ENCODE measurements around the gene SH2D6.
A peak's percentile ranks its signal among the peaks of the same experiment; 100 is the strongest.

SH2D6 gene

DNA sequence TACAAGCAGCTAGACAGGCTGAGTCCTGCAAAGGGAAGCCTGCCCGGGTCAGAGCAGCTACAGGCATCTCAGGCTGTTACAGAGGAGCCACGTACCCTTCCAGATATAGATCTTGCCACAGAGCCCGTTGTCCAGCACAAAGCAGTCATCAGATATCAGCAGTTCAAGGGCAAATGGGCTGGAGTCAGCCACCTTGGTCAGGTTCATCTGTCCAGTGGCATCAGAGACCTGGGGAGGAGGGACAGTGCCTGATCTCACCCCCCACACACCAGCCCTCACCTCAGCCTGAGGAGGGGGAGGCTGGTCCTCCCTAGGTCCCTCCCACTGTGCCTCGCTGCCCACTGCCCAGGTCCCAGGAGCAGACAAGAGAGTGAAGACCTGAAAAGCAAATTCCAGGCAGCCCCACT is 20.6 kb upstream of the SH2D6 start:
- Histone ChIP-seq H3K4me1 (ENCODE audit: control insufficient read depth in 2 of 2, insufficient read depth in 2 of 2, low read length in 2 of 2) (no peaks in the 10 kb centered on the region), H3K9ac (ENCODE audit: low read depth in 1 of 2, low read length in 2 of 2) (no peak overlapping the region), H3K4me3 (ENCODE audit: low read length in 2 of 2) (no peak overlapping the region), H3K9me3 (ENCODE audit: control insufficient read depth in 2 of 2, low read length in 2 of 2) (no peaks in the 10 kb centered on the region), H3K27ac (ENCODE audit: low read depth in 2 of 2, low read length in 2 of 2) (no peak overlapping the region), H3K27me3 (ENCODE audit: control insufficient read depth in 2 of 2, insufficient read depth in 2 of 2, low read length in 2 of 2) (no peaks in the 10 kb centered on the region), H3K36me3 (ENCODE audit: control insufficient read depth in 2 of 2, insufficient read depth in 2 of 2, low read length in 2 of 2) (peaks cover 41 to 44% of the 10 kb centered on the region in 2 donors)

DNA sequence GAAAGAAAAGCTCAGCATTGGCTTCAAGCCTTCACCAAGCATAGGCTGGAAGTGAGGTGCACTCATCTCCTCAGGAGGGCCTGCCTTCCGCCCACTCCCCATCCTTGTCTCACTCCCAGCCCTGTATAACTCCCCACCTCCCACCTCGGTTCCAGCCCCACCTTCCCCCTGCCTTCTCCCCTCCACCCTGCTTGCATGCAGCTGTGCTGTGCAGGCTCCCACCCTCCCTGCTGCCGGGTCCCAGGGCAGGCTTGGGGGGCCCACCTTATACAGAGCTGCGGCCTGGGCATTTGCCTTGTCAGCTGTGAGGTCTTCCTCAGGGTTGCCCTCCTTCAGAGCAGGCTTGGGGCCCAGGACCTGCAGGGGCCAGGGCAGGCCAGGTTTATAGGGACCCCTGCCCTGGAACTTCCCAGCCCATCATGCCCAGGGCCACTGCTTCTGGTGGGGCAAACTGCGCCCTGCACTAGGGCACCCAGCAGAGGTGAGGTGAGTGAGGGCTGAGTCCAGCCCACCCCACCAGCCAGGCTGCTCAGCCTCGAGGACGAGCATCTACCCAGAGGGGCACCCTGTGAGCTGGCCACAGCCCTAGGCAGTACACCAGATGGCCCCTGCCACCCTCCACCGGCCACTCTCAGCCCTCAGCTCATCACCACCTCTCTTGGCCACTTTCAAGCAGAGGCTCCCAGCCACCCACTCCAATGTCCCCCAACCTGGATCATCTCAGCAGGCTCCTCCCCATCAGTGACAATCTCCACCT is 19.9 kb upstream of the SH2D6 start:
- Histone ChIP-seq H3K36me3 (ENCODE audit: control insufficient read depth in 2 of 2, insufficient read depth in 2 of 2, low read length in 2 of 2) (peaks cover 41 to 44% of the 10 kb centered on the region in 2 donors), H3K9me3 (ENCODE audit: control insufficient read depth in 2 of 2, low read length in 2 of 2) (no peaks in the 10 kb centered on the region), H3K27ac (ENCODE audit: low read depth in 2 of 2, low read length in 2 of 2) (no peak overlapping the region), H3K4me1 (ENCODE audit: control insufficient read depth in 2 of 2, insufficient read depth in 2 of 2, low read length in 2 of 2) (no peaks in the 10 kb centered on the region), H3K4me3 (ENCODE audit: low read length in 2 of 2) (no peak overlapping the region), H3K27me3 (ENCODE audit: control insufficient read depth in 2 of 2, insufficient read depth in 2 of 2, low read length in 2 of 2) (no peaks in the 10 kb centered on the region), H3K9ac (ENCODE audit: low read depth in 1 of 2, low read length in 2 of 2) (no peak overlapping the region)

DNA sequence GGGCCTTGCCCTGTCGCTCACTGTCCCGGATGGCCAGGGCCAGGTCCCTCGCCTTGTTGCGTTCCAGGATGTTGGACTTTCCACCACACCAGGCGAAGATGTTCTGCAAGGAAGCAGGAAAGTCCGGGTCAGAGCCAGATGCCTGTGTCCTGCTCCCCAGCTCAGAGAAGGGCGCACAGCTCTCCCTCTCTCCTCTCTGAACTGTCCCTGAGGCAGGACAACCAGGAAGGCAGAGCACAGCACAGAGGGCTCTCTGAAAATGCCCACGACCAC is 19.4 kb upstream of the SH2D6 start:
- Histone ChIP-seq H3K9me3 (ENCODE audit: control insufficient read depth in 2 of 2, low read length in 2 of 2) (no peaks in the 10 kb centered on the region), H3K27ac (ENCODE audit: low read depth in 2 of 2, low read length in 2 of 2) (no peak overlapping the region), H3K9ac (ENCODE audit: low read depth in 1 of 2, low read length in 2 of 2) (no peak overlapping the region), H3K27me3 (ENCODE audit: control insufficient read depth in 2 of 2, insufficient read depth in 2 of 2, low read length in 2 of 2) (no peaks in the 10 kb centered on the region), H3K36me3 (ENCODE audit: control insufficient read depth in 2 of 2, insufficient read depth in 2 of 2, low read length in 2 of 2) (peaks cover 39 to 40% of the 10 kb centered on the region in 2 donors), H3K4me1 (ENCODE audit: control insufficient read depth in 2 of 2, insufficient read depth in 2 of 2, low read length in 2 of 2) (no peaks in the 10 kb centered on the region), H3K4me3 (ENCODE audit: low read length in 2 of 2) (no peak overlapping the region)

DNA sequence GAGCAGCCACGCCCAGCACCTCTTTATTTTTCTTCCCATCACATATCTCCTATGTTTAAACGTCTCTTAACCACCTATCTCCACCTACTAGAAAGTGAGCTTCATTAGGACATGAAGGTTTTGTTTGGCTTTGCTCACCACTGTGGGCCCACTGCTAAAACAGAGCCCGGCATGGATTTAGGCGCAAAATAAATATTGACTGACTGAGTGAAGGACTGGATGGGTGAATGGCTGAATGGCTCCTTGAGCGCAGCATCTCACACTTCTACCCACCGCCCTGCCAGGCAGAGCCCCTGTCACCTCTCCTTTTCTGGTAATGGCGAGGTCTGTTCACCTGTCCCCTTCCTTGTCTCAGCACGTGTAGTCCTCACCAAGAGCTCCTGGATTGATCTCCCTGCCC is 18.5 kb upstream of the SH2D6 start:
- Histone ChIP-seq H3K36me3 (ENCODE audit: control insufficient read depth in 2 of 2, insufficient read depth in 2 of 2, low read length in 2 of 2) (peaks cover 32 to 33% of the 10 kb centered on the region in 2 donors), H3K4me1 (ENCODE audit: control insufficient read depth in 2 of 2, insufficient read depth in 2 of 2, low read length in 2 of 2) (no peaks in the 10 kb centered on the region), H3K9ac (ENCODE audit: low read depth in 1 of 2, low read length in 2 of 2) (no peak overlapping the region), H3K27ac (ENCODE audit: low read depth in 2 of 2, low read length in 2 of 2) (no peak overlapping the region), H3K4me3 (ENCODE audit: low read length in 2 of 2) (no peak overlapping the region), H3K27me3 (ENCODE audit: control insufficient read depth in 2 of 2, insufficient read depth in 2 of 2, low read length in 2 of 2) (no peaks in the 10 kb centered on the region), H3K9me3 (ENCODE audit: control insufficient read depth in 2 of 2, low read length in 2 of 2) (no peaks in the 10 kb centered on the region)

DNA sequence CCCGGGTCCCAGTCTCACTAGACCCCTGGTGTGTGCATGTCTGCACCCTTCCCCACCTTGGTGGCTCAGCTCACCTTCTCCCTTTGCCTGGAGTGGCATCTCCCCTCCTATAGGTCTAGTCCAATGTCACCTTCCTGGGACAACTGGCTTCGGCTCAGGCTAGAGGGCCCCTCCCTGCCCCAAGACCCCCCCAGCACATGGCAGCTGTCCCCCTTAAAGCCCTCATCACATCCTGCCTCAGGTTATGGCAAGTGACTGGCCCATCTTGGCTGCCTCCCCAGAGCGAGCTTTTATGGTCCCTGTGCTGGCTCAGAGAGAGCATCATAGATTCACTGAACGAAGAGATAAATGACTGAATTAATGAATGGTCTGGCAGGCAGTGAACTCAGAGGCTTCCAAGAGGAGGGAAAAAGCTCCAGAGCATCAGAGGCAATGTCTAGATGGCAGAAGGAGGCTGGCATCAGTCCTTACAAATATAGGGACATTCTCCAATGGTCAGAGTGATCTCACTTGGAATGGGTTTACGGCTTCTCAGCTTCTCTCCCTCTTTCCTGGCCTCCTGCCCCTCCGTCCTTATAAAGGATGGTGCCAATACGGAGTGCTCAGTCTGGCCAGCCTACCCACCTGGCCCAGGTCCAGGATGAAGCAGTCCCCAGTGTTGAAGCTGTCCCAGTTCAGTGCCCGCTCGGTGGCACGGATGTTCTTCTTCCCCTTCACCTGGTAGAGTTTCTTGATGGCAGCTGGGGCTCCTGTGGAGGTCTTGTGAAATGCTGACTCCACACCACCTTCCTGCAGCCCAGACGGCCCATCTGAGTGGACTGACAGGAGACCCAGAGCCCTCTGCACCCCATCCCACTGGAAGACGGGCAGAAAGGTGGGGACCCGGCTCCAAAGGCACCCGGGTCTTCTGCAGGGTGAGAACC is 17.7 kb upstream of the SH2D6 start:
- no peaks in the 10 kb centered on the region for H3K27me3 ChIP-seq (ENCODE audit: control insufficient read depth in 2 of 2, insufficient read depth in 2 of 2, low read length in 2 of 2)
- no peak overlapping the region for H3K4me3 ChIP-seq (ENCODE audit: low read length in 2 of 2)
- H3K9ac ChIP-seq (ENCODE audit: low read depth in 1 of 2, low read length in 2 of 2), result no peak overlapping the region
- H3K4me1 ChIP-seq (ENCODE audit: control insufficient read depth in 2 of 2, insufficient read depth in 2 of 2, low read length in 2 of 2), result peaks cover 0 to under 1% of the 10 kb centered on the region in 2 donors
- peaks cover 28 to 33% of the 10 kb centered on the region in 2 donors for H3K36me3 ChIP-seq (ENCODE audit: control insufficient read depth in 2 of 2, insufficient read depth in 2 of 2, low read length in 2 of 2)
- H3K27ac ChIP-seq (ENCODE audit: low read depth in 2 of 2, low read length in 2 of 2), result no peak overlapping the region
- no peaks in the 10 kb centered on the region for H3K9me3 ChIP-seq (ENCODE audit: control insufficient read depth in 2 of 2, low read length in 2 of 2)

DNA sequence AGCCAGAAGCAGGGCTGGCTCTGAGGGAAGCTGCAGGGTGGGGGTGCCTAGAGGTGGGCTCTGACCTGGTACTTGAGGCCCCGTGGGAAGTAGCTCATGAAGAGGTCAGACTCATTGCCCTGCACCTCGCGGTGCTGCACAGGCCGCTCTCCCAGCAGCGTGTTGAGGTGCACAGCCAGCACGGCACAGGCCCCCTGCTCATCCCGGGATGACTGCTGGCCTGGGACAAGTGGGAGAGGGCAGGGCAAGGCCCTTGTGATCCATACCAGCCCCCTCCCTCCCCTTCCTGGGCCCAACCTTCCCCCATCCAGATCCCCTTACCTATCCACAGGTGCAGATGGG is 17.1 kb upstream of the SH2D6 start:
- Histone ChIP-seq H3K36me3 (ENCODE audit: control insufficient read depth in 2 of 2, insufficient read depth in 2 of 2, low read length in 2 of 2) (peaks cover 28 to 33% of the 10 kb centered on the region in 2 donors), H3K27ac (ENCODE audit: low read depth in 2 of 2, low read length in 2 of 2) (no peak overlapping the region), H3K4me1 (ENCODE audit: control insufficient read depth in 2 of 2, insufficient read depth in 2 of 2, low read length in 2 of 2) (peaks cover 4% of the 10 kb centered on the region in 2 donors), H3K9me3 (ENCODE audit: control insufficient read depth in 2 of 2, low read length in 2 of 2) (no peaks in the 10 kb centered on the region), H3K4me3 (ENCODE audit: low read length in 2 of 2) (no peak overlapping the region), H3K9ac (ENCODE audit: low read depth in 1 of 2, low read length in 2 of 2) (no peak overlapping the region), H3K27me3 (ENCODE audit: control insufficient read depth in 2 of 2, insufficient read depth in 2 of 2, low read length in 2 of 2) (no peaks in the 10 kb centered on the region)

DNA sequence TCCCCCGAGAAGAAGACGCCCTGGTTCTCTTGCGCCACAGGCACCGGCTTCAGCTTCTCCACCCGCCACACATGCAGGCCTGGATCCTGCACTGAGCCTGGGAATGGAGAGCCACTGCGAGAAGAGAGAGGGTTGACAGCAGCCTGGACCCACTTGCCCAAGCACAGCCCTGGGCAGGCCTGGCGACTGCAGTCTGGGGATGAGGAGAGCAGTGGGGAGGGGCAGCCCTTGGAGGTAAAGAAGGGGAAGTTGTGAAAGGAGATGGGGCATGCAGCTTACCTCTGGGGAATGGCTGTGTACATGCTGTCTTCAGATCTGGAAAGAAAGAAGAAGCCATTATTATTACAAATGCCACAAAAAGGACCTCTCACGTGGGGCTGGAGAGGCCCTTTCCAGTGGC is 16.7 kb upstream of the SH2D6 start:
- Histone ChIP-seq H3K4me3 (ENCODE audit: low read length in 2 of 2) (no peak overlapping the region), H3K27ac (ENCODE audit: low read depth in 2 of 2, low read length in 2 of 2) (no peak overlapping the region), H3K9ac (ENCODE audit: low read depth in 1 of 2, low read length in 2 of 2) (no peak overlapping the region), H3K9me3 (ENCODE audit: control insufficient read depth in 2 of 2, low read length in 2 of 2) (no peaks in the 10 kb centered on the region), H3K36me3 (ENCODE audit: control insufficient read depth in 2 of 2, insufficient read depth in 2 of 2, low read length in 2 of 2) (peaks cover 28 to 33% of the 10 kb centered on the region in 2 donors), H3K4me1 (ENCODE audit: control insufficient read depth in 2 of 2, insufficient read depth in 2 of 2, low read length in 2 of 2) (peaks cover 4% of the 10 kb centered on the region in 2 donors), H3K27me3 (ENCODE audit: control insufficient read depth in 2 of 2, insufficient read depth in 2 of 2, low read length in 2 of 2) (no peaks in the 10 kb centered on the region)

DNA sequence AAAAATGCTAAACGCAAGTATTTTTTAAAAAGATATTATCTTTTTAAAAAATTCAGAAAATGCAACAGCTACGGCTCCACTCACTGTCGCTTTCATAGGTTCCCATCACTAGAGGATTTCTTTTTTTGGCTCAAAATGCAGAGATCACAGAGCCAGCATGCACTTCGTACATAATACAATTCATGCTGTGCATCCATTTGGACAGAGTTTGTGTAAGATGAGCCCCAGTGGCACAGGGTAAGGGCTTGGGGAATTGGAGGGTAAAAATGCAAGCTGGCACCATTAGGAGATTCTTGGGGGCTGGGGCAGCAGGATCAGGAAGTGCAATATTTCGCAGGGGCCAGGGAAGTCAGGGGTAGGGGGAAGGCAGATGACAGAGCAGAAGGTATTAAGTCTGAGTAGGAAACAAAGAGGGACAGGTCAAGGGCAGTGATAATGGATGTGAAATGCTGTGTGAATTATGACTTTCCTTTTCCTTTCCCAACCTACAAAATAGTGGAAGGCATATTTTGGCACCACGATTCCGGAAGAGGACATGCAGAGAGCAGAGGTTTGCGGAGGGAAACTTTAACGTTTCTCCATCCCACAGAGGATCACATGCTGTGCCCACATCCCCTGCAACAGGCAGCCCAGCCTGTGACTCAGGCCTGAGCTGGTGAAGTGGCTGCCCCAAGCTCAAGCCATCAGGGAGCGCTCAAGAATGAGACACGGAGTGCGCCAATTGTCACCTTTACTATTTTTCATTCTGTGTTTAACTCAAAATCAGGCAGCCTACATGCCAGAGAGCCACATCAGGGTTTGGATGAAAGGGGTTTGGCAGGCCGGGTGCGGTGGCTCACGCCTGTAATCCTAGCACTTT is 13.1 kb upstream of the SH2D6 start:
- H3K27ac ChIP-seq (ENCODE audit: low read depth in 2 of 2, low read length in 2 of 2), result peak overlapping the region in 1 of 2 donors; percentile 43

DNA sequence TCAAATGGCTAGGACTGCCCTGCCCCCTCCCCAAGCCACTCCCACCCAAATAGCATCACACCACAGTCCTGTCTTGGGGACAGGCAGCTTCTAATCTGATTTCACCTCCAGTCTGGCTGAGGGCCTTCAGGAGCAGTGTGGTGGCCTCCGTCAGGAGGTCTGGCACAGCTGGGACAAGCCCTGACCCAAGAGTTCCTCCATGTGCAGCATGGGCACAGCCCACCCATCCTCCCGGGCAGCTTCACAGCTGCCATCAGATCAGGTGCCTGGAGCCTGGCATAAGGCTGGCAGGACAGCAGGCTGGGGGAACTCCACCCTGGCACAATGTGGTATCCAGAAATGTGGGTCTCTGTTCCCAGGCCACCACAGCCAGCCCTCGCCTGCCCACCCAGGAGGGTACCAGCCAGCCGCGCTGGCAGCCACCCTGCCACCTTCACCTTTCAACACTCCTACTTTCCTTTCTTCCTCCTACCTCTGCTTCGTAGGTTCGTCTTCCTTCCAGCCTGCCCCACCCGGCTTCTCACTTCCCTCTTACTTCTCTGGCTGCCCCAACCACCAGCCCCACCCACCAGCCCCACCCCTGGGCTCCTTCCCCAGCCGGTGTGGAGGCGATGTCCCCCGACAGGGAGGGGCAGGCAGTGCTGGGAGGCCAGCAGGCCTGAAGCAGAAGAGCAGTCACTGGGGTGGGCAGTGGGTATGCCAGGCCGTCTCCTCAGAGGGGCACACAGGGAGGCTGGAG is 8.5 kb upstream of the SH2D6 start, which contains the start of gene CAPG:
Gene CAPG, minus strand, starts transcription at position 522 of the 739 bp plus-strand sequence. CDS start 8,221 bp downstream, outside the sequence.
- Histone ChIP-seq H3K9me3 (ENCODE audit: control insufficient read depth in 2 of 2, low read length in 2 of 2) (no peaks in the 10 kb centered on the region), H3K9ac (ENCODE audit: low read depth in 1 of 2, low read length in 2 of 2) (peak within 1 kb of the TSS; percentile 78 to 87), H3K4me1 (ENCODE audit: control insufficient read depth in 2 of 2, insufficient read depth in 2 of 2, low read length in 2 of 2) (peaks cover 35 to 38% of the 10 kb centered on the region in 2 donors), H3K27me3 (ENCODE audit: control insufficient read depth in 2 of 2, insufficient read depth in 2 of 2, low read length in 2 of 2) (no peaks in the 10 kb centered on the region), H3K36me3 (ENCODE audit: control insufficient read depth in 2 of 2, insufficient read depth in 2 of 2, low read length in 2 of 2) (no peaks in the 10 kb centered on the region), H3K27ac (ENCODE audit: low read depth in 2 of 2, low read length in 2 of 2) (peak within 1 kb of the TSS; percentile 94 to 95), H3K4me3 (ENCODE audit: low read length in 2 of 2) (peak within 1 kb of the TSS; percentile 66 to 75)

More for the DNA sequence above, 13.1 kb upstream of the SH2D6 start:
- Histone ChIP-seq H3K4me3 (ENCODE audit: low read length in 2 of 2) (peak overlapping the region in 1 of 2 donors; percentile 32), H3K36me3 (ENCODE audit: control insufficient read depth in 2 of 2, insufficient read depth in 2 of 2, low read length in 2 of 2) (peaks cover 12 to 14% of the 10 kb centered on the region in 2 donors), H3K27me3 (ENCODE audit: control insufficient read depth in 2 of 2, insufficient read depth in 2 of 2, low read length in 2 of 2) (no peaks in the 10 kb centered on the region), H3K4me1 (ENCODE audit: control insufficient read depth in 2 of 2, insufficient read depth in 2 of 2, low read length in 2 of 2) (peaks cover 25 to 27% of the 10 kb centered on the region in 2 donors), H3K9ac (ENCODE audit: low read depth in 1 of 2, low read length in 2 of 2) (no peak overlapping the region), H3K9me3 (ENCODE audit: control insufficient read depth in 2 of 2, low read length in 2 of 2) (no peaks in the 10 kb centered on the region)
